ENCODE data around the gene CHERP.
A peak's percentile ranks its signal among the peaks of the same experiment; 100 is the strongest.
"Not testable (repeated sequence)": the region's sequence is repeated elsewhere in the genome, so short reads cannot be mapped to it uniquely, and the experiment has no call there.

Gene CHERP

GRCh38 chr19:16520074-16520973 lies 21.9 kb downstream of the CHERP start:
- DNase-seq (ENCODE audit: low read depth) = no peak

- DNase-seq (ENCODE audit: low read depth) = no peak
These were observed 23.0 kb downstream of the CHERP start for GRCh38 chr19:16519230-16519687.

- DNase-seq (ENCODE audit: low read depth) = no peak
These were observed 23.6 kb downstream of the CHERP start for GRCh38 chr19:16518483-16519229.

GRCh38 chr19:16518061-16518460 lies 24.2 kb downstream of the CHERP start:
- no peak for DNase-seq (ENCODE audit: low read depth)

- DNase-seq (ENCODE audit: low read depth) = no peak
These were observed 25.2 kb downstream of the CHERP start for GRCh38 chr19:16516923-16517610.

- DNase-seq (ENCODE audit: low read depth) = no peak
These were observed 25.9 kb downstream of the CHERP start for GRCh38 chr19:16516381-16516780.

- DNase-seq (ENCODE audit: low read depth) = no peak
These were observed 27.7 kb downstream of the CHERP start for GRCh38 chr19:16514383-16515019.

GRCh38 chr19:16512611-16513010 lies 29.6 kb downstream of the CHERP start:
- not testable (repeated sequence) for DNase-seq (ENCODE audit: low read depth)

- no peak for DNase-seq (ENCODE audit: low read depth)
These were observed 32.8 kb downstream of the CHERP start for GRCh38 chr19:16509141-16510061.

- DNase-seq (ENCODE audit: low read depth) = no peak
These were observed 33.7 kb downstream of the CHERP start for GRCh38 chr19:16508546-16508945.

GRCh38 chr19:16506961-16507360 lies 35.3 kb downstream of the CHERP start:
- DNase-seq (ENCODE audit: low read depth) = no peak

GRCh38 chr19:16506161-16506560 lies 36.1 kb downstream of the CHERP start:
- DNase-seq (ENCODE audit: low read depth) = not testable (repeated sequence)

GRCh38 chr19:16504271-16504670 lies 38.0 kb downstream of the CHERP start:
- no peak for DNase-seq (ENCODE audit: low read depth)

GRCh38 chr19:16497837-16498236 lies 44.4 kb downstream of the CHERP start:
- DNase-seq (ENCODE audit: low read depth) = no peak

GRCh38 chr19:16497042-16497441 lies 45.2 kb downstream of the CHERP start:
- DNase-seq (ENCODE audit: low read depth) = no peak

- DNase-seq (ENCODE audit: low read depth) = peak; percentile 45
These were observed 45.6 kb downstream of the CHERP start for GRCh38 chr19:16496613-16496983.

GRCh38 chr19:16495982-16496612 lies 46.1 kb downstream of the CHERP start, which contains the start of the genes C19orf44 and CALR3:
TSS of gene C19orf44 (plus strand) at chr19:16496394. CDS start at chr19:16500793, 4,399 bp downstream.
TSS of gene CALR3 (minus strand) at chr19:16496167. CDS start at chr19:16496129, 38 bp downstream.
- peak; percentile 99 for DNase-seq (ENCODE audit: low read depth)

GRCh38 chr19:16486476-16486875 lies 55.8 kb downstream of the CHERP start:
- not testable (repeated sequence) for DNase-seq (ENCODE audit: low read depth)

- no peak for DNase-seq (ENCODE audit: low read depth)
These were observed 59.5 kb downstream of the CHERP start for GRCh38 chr19:16482745-16483144.

- no peak for DNase-seq (ENCODE audit: low read depth)
These were observed 64.9 kb downstream of the CHERP start for GRCh38 chr19:16477311-16477710.

All from stromal cell of bone marrow (primary cell).